NCI-H526 (cell line): ENCODE results near the gene ABT1.

Experiments
- DNase-seq, 2 experiments: peaks; one replicate each; lab custom pipeline; 2025; lab: John Stamatoyannopoulos, UW

ABT1 gene

DNA sequence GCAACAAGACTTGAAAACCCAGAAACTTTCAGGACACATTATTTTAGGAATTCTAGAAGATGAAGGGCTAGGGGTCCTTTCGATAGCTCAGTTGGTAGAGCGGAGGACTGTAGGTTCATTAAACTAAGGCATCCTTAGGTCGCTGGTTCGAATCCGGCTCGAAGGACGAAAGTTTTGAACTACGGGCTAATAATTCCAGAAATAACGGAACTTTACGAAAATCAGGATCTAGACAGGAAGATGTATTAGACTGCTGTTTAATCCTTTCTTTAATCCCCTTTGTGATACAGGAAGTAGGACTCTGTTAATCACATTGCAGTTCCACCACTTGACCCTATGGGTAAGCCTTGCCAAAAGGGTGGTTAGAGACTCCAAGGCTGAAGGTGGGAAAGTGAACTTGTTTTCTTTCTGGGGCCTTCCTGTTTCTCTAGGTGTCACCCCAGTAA lies 21.2 kb upstream of the ABT1 start:
- no peak for DNase-seq

DNA sequence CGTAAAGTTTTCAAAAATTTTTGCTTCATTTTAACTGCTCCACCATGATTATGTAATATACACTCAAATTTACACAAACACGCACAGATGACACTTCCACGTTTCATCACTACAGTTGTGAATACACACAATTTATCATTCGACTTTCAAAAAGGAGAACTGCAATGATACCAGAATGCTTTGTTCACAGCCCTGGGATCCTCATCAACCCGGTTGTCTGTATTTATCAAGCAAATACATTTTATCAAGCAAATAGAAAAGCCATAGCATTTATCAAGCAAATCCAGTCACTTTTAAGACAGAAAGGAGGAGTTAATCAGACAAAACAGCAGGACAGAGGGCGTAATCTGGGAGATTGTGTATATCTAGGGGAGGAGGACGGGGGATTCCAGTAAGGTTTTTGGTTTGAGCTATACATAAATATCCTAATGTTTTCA lies 20.3 kb upstream of the ABT1 start:
- DNase-seq = no peak

DNA sequence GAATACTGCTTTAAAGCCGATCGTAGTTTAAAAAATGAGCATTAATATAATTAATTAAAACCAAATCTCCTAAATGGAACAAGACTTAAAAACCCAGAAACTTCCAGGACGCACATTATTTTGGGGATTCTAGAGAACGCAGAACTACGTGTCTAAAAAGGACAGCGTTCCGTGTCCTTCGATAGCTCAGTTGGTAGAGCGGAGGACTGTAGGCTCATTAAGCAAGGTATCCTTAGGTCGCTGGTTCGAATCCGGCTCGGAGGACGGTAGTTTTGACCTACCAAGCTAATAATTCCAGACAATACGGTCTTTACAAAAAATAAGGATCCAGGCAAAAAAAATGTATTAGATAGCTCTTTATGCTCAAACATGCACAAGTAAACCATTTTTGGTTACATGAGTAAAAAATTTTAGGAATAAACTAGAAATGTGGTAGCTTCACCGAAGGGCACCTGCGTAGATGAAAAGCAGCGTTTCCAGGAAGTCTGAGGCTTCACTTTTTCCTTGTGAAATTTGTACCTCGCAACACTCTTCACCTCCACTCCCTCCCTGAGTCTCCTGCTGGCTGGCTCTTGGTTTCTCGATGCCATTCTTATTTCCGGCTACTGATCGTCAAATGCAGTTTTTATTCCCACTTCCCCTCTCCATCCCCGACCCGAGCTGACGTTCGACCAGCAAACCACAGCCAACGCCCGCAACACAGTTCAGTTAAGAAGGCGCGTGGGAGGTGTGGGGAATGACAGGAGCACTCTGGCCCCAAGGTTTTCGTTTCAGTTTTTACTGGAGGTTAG lies 19.6 kb upstream of the ABT1 start:
- no peak for DNase-seq

DNA sequence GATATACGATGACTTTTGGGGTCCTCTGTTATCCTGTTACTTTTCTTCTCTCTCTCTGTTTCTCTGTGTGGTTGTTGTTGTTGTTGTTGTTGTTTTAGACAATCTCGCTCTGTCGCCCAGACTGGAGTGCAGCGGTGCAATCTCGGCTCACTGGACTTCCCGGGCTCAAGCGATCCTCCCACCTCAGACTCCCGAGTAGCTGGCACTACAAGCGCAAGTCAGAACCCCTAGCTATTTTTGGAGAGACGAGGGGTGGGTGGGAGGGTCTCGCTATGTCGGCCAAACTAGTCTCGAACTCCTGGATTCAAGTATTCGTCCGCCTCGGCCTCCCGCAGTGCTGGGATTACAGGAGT lies 19.1 kb upstream of the ABT1 start:
- no peak for DNase-seq

DNA sequence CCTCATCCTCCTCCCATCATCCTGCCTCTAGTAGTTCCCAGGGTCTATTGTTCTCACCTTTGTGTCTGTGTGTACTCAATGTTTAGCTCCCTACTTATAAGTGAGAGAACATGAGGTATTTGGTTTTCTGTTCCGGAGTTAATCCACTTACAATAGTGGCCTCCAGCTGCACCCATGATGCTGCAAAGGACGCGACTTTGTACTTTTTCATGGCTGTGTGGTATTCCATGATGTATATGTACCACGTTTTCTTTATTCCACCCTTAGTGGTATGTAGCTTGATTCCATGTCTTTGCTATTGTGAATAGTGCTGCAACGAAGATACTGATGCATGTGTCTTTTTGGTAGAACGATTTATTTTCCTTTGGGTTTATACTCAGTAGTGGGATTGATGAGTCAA lies 18.5 kb upstream of the ABT1 start:
- DNase-seq = no peak

DNA sequence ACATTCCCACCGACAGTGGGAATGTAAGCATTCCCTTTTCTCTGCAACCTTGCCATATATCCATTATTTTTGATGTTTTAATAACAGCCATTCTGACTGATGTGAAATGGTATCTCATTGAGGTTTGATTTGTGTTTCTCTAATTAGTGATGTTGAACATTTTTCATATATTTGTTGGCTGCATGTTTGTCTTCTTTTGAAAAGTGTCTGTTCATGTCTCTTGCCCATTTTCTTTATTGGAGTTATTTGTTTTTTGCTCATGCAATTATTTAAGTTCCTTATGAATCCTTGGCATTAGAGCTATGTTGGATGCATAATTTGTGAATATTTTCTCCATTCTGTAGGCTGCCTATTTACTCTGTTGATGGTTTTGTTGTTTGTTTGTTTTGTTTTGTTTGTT lies 18.0 kb upstream of the ABT1 start:
- DNase-seq = no peak

DNA sequence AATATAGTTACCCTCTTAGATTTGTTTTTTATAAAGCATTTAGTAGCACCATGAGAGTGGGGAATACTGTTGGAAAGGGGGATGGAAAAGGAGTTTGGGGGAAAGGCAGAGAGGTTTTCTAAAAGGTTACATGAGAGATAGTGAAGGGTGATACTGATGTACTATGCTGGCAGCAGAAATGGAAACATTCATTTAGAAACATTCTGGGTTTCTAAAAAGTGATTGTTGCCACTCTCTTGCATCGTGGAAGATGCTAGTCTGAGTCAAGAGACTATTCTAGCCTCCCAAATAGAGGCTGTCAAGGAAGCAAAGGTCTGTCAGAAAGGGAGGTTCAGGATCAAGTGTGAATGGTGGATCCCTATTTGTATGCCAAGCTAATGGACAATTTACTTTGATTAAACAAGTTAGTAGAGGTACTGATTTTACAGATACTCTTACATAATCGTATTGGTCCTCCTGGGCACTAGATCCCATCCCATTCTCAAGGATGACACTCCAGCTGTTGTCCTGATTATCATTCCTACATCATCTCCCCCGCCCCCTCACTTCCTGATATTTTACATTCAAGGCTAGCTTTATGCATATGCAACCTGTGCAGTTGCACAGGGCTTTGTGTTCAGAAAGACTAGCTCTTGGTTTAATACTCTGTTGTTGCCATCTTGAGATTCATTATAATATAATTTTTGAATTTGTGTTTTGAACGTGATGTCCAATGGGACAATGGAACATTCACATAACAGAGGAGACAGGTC lies 15.4 kb upstream of the ABT1 start:
- no peak for DNase-seq

DNA sequence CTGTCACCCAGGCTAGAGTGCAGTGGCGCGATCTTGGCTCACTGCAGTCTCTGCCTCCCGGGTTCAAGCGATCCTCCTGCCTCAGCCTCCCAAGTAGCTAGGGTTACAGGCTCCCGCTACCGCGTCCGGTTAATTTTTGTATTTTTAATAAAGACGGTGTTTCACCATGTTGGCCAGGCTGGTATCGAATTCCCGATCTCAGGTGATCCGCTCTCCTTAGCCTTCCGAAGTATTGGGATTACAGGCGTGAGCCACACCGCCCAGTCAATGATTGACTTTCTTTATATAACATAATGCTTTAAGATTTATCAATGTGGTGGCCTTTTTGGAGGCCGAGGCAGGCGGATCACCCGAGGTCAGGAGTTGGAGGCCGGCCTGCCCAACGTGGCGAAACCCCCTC lies 7.8 kb upstream of the ABT1 start:
- DNase-seq = no peak

DNA sequence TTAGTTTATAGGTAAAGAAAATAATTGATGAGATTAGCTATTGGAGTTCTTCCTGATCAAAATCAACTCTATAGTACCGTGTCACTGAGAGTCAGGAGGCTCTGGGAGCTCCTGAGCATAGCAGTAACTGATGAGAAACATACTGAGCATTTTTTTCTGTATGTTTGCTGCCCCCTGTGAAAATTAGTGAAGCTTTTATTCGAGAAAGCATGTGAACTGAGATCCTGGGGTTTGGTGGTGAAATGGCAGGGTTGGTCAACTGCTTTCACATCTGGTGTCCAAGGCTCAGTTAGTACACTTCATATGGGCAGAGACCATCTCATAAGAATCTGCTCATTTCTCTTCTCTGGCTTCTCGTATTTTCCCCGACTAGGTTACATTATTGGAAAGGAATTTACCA lies 4.1 kb upstream of the ABT1 start:
- no peak for DNase-seq

DNA sequence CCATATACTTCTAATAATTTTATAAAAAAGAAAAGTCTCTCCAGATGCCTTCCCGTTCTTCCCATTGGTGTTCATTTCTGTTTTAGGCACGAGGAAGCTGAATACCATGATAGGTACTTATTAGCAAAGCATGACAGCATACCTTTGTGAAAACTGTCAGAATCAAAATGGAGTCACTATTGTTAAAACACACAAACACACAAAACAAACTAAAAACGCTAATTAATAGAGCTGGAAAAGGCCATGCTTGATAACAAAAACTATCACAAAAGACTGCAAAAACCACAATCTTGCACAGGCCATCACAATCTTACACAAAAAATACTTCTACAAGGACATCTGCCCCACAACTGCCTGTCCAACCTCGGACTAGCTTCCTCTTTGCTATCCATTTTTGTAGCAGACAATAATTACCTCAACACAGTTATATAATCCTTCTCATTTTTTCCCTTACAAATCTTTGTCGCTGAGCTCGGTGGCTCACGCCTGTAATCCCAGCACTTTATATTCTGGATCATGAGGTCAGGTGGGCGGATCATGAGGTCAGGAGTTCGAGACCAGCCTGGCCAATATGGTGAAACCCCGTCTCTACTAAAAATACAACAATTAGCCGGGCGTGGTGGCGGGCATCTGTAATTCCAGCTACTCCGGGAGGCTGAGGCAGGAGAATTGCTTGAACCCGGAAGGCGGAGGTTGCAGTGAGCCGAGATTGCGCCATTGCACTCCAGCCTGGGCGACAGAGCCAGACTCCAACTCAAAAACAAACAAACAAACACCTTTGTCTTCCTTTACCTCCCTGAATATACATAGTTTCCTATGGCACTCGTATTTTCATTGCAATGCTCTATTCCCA lies 3.2 kb upstream of the ABT1 start:
- no peak for DNase-seq

DNA sequence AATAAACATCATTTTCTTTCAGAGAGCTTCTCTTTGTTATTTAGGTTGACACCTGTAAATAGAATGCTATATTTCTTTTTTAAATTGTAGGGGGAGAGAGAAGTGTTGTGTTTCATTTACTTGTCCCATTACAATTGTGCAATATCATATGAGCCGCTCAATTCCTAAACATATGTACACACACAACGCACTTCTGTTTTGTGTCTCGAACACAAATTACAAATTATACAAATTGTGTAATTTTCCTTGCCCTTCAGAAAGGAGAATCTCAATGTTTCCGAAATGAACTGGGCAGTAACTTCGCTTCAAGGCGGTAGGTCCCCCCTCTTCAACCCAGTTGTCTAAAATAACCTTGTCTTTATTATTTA lies 2.6 kb upstream of the ABT1 start:
- DNase-seq = no peak

DNA sequence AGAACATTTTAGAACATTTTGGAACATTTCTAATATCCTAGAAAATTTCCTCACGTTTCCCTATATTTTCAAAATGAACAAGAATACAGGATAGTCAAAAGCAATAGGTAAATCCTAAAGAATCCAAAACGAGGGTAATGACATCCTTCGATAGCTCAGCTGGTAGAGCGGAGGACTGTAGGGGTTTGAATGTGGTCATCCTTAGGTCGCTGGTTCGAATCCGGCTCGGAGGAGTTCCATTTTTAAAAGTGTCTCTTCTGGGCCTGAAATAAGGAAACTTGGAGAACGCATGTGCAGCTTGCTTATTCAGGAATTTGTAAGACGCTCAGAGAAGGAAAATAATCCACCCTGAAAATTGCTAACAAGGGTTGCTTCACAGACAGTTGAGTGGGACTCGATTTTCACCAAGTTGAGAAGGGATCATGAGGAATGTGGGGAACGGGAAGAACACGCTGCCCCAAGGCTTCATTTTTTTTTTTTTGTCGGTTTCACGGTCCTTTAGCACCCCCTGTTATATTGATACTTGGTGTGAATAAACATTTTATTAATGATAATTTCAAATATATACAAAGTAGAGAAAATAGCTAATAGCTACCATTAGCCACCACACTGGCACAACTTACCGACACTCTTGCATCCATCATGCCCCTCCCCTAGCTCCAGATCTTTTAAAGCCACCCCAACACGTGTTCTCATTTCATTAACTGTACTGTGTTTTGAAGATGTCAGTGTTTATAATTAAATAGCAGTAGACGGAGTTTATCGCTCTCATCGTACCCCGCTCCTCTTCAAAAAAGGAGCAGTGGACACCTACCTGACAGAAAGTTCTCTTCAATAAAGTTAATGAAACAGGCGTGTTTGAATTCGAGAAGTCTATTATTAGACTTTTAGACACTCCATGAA lies 1.8 kb upstream of the ABT1 start:
- peak; percentile 31 to 35 for DNase-seq

DNA sequence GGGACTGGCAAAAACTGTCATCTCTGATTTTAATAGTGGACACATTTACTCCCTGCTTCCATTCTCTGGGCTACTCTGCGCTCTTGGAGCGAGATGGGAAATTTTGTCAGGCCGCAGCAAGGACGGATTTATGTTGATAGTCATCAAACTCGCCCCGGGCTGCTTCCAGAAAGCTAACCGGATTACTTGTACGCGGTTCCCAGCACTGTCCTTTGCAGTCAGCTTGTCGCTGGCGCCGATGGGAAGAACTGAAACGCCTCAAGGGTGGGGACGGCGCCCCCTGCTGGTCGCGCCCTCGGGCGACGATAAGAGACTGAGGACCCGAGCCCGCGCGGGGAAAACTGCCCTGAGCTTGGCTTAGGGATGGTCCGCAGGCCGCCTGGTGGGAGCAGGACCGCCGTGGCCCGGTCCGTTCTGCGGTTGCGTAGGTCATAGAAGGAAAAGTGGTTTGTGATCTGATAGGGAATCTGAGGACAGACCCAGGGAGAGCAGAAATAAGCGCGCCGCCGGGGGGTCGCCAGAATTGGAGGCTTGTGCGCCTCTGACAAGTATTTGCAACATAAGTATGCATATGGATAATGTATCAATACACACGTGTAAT lies 984 bp upstream of the ABT1 start:
- DNase-seq = peak; percentile 85 to 97

DNA sequence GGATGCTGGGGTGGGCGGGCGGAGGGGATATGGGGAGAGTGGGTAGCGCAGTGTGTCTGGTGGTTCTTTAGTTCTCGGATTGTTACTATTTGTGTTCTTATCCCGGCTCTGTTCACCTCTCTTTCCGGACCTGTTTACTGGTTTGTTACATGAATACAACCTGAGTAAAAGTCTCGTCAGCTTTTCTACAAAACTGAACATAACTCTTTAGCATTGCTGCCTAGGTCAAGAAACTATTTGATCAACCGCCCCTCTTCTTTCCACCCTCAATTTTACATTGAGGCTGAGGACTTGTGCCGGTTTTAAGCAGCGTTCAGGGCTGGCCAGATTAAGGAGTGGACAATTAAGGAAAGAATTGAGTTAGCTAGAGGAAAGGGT lies 625 bp downstream of the ABT1 start:
- no peak for DNase-seq

DNA sequence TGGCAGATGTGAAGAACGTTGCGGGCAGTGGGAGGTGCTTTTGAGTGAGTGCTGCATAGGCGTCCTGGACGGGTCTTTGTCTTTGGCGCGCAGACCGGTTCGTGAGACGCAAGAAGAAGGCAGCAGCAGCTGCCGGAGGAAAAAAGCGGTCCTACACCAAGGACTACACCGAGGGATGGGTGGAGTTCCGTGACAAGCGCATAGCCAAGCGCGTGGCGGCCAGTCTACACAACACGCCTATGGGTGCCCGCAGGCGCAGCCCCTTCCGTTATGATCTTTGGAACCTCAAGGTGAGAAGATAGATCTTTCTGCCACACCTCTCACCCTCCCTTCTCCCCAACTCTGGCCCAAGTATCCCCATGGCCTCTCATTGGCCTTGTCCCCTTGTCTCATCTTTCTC lies 1.1 kb downstream of the ABT1 start:
- no peak for DNase-seq

DNA sequence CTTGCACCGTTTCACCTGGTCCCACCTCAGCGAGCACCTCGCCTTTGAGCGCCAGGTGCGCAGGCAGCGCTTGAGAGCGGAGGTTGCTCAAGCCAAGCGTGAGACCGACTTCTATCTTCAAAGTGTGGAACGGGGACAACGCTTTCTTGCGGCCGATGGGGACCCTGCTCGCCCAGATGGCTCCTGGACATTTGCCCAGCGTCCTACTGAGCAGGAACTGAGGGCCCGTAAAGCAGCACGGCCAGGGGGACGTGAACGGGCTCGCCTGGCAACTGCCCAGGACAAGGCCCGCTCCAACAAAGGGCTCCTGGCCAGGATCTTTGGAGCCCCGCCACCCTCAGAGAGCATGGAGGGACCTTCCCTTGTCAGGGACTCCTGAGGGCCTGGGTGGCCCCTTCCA lies 1.5 kb downstream of the ABT1 start:
- no peak for DNase-seq

DNA sequence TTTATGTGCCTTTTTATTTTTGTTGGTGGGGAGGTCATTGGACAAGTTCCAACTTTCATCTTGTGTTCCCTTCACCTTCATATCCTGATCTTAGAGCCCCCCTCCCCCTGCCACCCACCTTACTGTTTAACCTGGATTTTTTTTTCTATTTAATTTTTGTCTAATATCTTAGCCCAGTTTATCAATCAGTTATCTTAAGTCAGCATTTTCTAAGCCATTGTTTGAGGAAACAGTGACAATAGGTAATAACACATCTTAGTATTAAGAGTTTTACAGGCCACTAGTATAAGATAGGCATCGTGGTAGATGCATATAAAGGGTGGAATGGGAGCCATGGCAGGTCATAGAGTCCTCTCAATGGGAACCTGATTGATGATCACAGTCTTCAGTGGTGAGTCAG lies 2.4 kb downstream of the ABT1 start:
- DNase-seq = no peak

DNA sequence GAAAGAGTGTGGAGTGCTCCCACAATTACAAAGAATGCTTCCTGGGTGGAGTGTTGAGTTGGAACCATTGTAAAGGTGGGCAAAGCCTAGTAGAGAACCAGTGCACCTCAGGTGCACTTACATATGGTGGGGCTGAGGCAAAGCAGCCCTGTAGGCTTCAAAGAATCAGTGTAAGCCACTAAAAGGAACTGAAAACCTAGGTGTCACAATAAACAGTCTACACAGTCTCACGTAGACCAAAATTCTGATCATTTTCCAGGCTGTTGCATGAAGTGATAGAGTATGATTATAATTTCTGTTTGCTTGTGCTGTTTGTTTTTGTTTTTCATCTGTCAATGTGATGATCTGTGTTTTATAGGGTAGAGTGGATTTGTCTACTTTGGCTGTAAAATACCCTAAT lies 2.8 kb downstream of the ABT1 start:
- DNase-seq = no peak

DNA sequence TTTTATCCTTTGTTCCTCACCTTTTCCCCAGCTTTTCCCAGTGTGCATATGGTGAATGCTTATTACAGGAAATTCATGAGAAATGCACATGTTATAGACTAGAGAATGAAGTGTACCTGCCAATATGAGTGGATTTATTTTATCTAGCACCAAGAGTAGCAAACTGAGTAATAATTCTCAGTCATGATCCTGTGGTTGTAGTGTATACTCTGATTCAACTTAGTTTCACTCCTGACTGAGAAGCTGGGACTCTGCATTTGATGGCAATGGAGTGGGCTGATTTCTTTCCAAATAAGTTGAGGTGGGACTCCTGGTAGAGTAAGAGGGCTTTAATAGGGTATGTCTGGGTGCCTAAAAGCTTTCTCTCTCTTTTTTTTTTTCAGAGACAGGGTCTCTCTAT lies 4.0 kb downstream of the ABT1 start:
- DNase-seq = no peak

DNA sequence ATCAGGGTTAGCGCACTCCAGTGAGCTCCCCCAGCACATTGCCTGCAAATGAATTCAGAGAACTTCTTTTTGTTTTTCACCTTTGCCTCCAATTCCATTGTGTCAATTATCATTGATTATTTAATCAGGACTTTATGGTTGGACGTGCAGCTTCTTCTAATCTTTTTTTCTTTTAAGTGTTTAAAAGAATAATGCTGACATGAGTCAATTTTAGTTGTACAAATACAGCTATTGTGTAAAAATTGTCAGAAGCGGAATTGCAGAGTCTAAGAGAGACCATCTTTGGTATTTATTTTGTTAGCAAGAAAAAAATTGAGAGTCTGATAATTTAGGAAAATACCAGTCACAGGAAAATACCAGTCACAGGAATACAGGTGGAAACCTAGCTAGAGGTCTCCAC lies 5.5 kb downstream of the ABT1 start:
- no peak for DNase-seq

DNA sequence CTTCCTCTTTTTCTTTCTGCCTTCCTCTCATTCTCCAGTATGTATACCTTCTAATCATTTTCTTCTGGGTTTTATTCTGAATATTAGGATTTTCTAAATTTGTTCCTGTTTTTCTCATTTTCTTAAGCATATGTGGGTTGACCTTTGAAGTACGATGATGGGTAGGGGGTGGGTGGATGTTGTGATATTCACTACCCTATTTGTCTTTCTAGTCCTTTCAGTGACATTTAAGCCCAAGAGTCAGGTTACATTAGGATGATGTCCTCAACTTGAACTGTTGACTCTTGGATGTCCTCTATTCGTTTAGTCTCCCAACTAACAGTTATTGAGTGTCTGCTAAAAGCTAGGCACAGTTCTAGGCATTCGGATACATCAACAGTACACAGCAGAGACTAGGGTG lies 7.3 kb downstream of the ABT1 start:
- no peak for DNase-seq
